Measurements from ENCODE around the gene PRDM12.

- no peak for TF ChIP-seq ARNTL (CRISPR knock-in tag; IDR thresholded peaks at IDR 0.05; ENCODE audit: borderline replicate concordance, low read depth)
- TF ChIP-seq PPARA (CRISPR knock-in tag; IDR thresholded peaks at IDR 0.05; ENCODE audit: borderline replicate concordance), result no peak
- no peak for TF ChIP-seq PATZ1 (CRISPR knock-in tag; IDR thresholded peaks at IDR 0.05; ENCODE audit: borderline replicate concordance)
- TF ChIP-seq ZC3H10 (CRISPR knock-in tag; IDR thresholded peaks at IDR 0.05), result no peak
- no peak for TF ChIP-seq TSHZ2 (CRISPR knock-in tag; IDR thresholded peaks at IDR 0.05)
- no peak for TF ChIP-seq SNAI2 (CRISPR knock-in tag; IDR thresholded peaks at IDR 0.05)
- TF ChIP-seq CSDC2 (CRISPR knock-in tag; IDR thresholded peaks at IDR 0.05), result no peak
- TF ChIP-seq POU6F1 (CRISPR knock-in tag; IDR thresholded peaks at IDR 0.05; ENCODE audit: borderline replicate concordance, low read depth), result no peak
- no peak for TF ChIP-seq TOX (CRISPR knock-in tag; IDR thresholded peaks at IDR 0.05; ENCODE audit: borderline replicate concordance)
- no peak for TF ChIP-seq TCF4 (CRISPR knock-in tag; IDR thresholded peaks at IDR 0.05; ENCODE audit: borderline replicate concordance)
- TF ChIP-seq ESRRG (CRISPR knock-in tag; IDR thresholded peaks at IDR 0.05), result no peak
- no peak for TF ChIP-seq CREB5 (CRISPR knock-in tag; IDR thresholded peaks at IDR 0.05; ENCODE audit: low read depth)
- TF ChIP-seq RARB (CRISPR knock-in tag; IDR thresholded peaks at IDR 0.05), result no peak
These were observed 29.2 kb downstream of the PRDM12 start, which contains the start of gene EXOSC2 for GRCh38 chr9:130693426-130694191.

Data from SK-N-SH treated with all-trans-retinoic acid at 6 μM for 48 hours (cell line).